ENCODE data around the gene GALNT2.

GRCh38 chr1:230231774-230232145 is 164.7 kb downstream of the GALNT2 start:
- TF ChIP-seq CTCF (IDR thresholded peaks at IDR 0.05) (no peak), POLR2A (IDR thresholded peaks at IDR 0.05) (no peak)
